CD4-positive, alpha-beta T cell treated with Interleukin-4 for 4 hours (primary cell): Measurements from ENCODE around the gene CBLN2.

Experiments used
- DNase-seq: peaks from one replicate; pipeline ENCODE4 v3.0.0-alpha.2; 2020

CBLN2 gene

DNA sequence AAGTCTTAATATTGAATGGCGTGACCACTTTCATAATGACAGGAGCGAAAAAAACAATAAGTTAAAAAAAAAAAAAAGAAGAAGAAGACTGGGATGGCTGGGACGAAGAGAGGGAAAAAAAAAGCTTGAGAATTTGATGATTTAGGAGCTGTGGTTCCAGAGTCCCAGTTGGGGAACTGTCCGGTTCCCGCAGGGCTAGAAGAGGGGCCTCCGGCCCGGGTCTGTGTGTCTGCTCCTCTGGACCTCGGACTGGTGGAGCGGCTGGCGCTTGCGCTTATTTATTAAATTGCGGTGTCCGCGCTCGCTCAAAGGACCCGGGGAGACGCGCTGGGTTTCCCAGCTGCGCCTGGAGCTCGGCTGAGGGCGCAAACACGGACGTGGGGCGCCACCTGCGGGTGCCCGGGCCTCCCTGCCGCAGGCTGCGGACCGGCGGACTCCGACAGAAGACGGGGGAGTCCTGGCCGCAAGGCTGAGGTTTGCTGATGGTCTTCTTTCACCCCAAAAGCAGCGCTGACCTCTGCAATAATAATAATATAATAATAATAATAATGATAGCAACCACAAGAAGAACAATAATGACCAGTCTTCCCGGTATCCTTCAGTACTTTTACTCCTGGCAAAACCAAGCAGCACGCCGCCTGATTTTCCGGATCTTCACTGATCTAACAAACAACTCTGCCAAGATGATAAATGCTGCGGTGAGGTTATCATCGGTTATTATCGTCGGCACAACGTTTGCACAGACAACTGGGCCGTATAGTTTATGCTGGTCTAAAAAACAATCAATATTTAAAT lies at the start of gene CBLN2:
CBLN2 (minus strand) TSS at position 251 of the 795 bp plus-strand sequence. CDS start 2,182 bp downstream, outside the sequence.
- DNase-seq, result no peak

DNA sequence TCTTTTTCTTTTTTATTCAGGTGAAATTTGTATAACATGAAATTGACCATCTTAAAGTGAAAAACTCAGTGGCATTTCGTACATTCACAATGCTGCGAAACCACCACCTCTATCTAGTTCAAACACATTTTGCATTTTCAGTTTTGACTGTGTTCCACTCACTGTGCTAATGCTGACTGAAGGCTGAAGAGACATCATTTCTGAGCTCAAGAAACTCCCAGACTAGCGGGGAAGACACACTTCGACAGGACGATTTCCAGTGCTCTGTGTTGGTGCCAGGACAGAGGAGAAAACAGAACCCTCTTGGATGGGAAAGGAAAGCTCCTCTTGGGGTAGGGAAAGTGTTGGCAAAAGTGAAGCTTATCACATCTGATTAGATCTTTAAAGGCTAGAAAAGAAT lies 44.2 kb upstream of the CBLN2 start:
- no peak for DNase-seq

DNA sequence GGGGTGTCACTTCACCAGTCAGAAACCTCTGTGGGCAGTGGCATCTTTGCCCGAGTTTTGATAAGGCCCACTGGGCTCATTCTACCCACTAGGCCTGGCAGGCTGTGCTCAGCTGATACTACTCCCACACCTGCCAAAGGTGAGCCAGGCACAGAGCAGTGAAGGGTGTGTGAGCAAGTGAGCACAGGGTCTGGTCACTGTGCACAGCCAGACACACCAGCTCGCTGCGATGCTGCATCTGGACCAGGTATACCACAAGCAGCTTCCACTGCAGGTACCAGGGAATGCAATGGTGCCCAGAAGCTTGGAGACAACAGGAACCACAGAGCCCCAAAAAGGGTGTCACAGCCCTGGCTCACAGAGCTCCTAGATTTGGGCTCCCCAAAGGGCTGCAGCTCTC lies 40.6 kb upstream of the CBLN2 start:
- no peak for DNase-seq

DNA sequence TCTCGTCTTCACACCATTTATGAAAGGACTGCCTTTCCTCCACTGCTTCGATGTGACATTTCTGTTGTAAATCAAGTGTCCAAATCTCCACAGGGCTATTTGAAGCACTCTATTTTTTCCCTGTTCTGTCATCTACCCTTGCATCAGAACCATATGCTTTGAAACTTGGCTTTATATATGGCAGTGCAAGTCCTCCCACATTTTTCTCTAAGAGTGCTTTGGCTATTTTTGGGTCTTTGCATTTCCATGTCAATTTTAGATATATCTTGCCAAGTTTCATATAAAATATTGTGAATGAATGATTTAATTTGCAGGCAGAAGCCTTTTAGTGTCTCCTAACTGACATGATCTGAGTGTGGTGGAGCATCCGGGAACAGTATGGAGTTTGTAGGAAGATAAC lies 37.8 kb upstream of the CBLN2 start:
- no peak for DNase-seq

DNA sequence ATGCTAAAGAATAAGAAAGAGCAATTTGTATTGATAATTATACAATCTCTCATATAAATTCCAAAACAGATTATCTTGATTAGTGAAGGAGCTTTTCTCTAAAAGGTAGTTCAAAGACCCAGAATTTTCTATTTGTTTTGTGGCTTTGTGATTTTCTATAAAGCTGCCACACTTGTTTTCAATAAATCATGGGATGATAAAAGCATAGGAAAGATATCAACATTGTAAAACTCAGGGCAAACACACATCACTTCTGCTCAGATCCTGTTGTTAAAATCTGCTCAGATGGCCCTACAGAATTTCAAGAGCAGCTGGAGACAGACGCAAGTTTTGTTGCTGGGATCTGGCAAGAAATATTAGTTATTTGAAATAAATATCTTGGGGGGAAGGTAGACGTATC lies 28.8 kb upstream of the CBLN2 start:
- no peak for DNase-seq

DNA sequence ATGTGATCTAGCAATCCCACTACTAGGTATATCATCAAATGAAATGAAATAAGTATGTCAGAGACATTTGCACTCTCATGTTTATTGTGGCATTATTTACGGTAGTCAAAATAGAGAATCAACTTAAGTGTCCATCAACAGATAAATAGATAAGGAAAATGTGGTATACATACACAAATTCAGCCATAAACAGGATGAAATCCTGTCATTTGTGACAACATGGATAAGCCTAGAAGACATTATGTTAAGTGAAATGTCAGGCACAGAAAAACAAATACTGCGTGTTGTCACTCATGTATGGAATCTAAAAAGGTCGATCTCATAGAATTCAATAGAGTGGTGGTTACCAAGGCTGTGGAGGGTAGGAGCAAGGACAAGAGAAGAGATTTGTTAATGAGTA lies 22.1 kb upstream of the CBLN2 start:
- DNase-seq, result no peak

DNA sequence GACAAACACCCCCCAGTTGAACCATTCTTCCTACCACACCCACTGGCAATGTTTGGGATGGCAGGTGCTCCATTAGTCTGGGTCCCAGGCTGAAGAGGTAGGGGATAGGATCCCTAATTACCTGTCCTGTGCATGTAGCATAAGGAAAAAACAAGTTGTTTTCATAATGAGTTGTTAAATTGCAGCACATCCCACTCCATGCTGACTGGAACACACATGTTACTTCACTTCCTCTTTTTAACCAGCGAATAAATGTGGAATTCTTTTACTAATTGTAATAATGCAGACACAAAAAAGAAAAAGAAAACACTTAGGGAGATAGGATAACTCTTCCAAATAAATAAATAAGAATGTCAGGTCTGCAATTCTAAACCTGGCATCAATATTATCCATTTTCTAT lies 11.8 kb upstream of the CBLN2 start:
- no peak for DNase-seq

DNA sequence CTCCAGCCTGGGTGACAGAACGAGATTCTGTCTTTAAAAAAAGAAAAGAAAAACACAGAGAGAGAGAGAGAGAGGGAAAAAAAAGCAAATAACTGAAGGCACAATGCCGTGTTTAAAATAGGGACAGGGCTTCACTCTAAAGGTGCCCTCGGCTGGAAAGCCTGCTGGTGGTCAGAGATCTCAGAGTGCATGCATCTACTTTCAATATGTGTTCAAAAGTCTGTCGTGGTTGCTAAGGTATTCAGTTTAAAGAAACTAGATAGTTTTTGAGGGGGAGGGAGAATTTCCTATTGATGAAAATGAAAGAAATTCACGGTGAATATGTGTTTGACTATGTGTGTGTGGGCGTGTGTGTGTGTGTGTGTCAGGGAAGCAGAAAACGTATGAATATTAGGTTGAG lies 11.0 kb upstream of the CBLN2 start:
- DNase-seq, result no peak

DNA sequence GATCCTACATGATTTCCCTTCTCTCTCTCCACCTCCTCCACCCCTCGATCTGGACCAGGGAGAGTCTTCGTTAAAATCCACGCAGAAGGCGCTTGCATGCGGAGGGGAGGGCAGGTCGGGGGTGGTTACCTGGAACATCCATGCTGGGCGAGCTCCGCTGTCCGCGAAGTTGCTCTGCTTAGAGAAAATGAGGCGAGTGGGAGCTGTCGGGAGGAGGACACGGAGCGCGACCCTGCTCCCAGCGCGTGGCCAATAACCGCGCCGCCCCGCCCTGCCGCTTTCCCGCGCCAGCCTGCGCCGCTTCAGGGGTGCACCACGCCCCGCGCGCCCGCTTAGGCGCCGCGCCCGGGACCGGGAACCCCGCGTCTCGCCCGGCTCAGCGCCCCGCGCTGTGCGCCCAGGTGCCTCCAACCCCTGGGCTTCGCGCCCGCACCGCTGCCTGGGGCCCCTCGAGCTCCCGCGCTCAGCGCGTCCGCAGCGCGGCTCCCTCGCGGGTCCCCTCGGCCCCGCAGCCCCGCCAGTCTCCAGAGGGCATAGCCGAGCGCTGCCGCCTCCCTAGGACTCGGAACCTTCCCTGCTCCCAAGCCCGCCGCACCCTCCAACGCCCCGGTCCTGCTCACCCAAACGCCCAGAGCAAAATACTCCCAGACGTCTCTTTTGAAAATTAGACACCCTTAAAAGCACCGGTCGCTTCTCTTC lies 636 bp downstream of the CBLN2 start:
- no peak for DNase-seq

DNA sequence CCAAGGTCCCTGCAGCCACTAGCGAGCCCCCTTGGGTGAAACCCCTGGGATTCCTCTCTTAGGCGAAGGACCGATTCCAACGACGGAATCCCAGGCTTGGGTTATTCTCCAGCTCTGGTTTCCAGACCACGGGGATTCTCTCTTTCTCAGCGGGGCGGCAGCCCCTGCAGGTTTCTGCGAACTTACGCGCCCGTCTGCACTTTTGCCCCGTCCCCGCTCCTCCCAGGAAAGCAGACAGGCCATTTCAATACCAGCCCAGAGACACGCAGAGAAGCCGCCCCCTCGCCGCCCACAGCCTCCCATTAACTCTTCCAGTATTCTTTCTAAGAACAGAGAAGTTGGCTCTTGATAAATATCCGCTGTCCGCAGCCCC lies 1.2 kb downstream of the CBLN2 start:
- no peak for DNase-seq

DNA sequence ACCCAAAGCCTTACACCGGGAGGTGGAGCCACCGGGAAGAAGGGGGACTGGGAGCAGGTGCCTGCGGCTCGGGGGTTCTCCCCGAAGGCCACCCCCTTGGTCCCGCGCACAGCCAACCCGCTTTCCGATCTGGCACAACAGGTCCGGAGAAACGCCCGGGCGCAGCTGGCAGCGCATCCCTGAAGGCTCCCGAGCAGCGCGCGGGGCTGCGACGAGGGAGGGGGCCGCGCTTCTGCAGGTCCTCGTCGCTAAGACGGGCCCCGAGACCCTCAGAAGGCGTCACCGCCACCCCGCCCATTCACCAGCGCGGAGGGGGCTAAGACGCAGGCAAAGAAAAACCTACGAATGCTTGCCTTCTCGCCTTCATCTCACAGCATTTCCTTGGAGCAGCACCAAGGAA lies 1.8 kb downstream of the CBLN2 start:
- DNase-seq, result no peak

DNA sequence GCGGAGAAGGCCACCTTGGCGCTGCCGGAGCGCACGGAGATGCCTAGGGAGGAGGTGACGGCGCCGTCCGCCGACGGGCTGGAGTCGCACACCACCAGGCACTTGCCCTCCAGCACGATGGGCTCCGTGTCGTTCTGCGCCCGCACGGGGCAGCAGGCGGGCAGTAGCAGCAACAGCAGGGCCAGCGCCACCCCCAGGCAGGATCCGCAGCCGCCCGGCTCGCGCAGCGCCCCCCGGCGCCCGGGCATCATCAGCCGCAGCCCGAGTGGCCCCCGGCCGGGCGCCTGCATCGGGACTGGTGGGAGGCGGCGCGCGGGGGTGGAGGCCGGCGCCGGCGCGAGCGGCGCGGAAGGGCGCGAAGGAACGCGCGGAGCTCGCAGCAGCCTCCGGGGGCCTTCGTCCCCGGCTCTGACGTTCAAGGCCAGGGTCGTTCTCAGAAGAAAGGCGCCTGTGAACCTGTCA lies 2.2 kb downstream of the CBLN2 start:
- DNase-seq, result no peak

DNA sequence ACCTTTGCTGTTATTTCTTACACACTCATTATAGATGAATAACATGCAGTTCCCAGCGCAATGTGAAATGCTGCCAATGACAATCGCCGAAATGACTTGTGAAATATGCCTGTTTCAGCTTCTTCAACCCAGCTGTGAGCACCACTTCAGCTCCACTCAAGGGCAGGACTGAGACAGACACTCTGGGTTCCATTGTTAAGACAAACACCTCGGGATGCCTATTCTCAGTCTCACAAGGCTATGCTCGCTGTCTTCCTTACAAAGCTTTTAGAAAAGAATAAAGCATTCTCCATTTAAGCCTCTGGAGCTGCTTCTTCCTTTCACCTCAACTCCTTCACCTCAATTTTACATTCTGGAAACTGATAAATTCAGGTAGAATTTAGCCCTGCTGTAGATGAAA lies 4.2 kb downstream of the CBLN2 start:
- DNase-seq, result no peak

DNA sequence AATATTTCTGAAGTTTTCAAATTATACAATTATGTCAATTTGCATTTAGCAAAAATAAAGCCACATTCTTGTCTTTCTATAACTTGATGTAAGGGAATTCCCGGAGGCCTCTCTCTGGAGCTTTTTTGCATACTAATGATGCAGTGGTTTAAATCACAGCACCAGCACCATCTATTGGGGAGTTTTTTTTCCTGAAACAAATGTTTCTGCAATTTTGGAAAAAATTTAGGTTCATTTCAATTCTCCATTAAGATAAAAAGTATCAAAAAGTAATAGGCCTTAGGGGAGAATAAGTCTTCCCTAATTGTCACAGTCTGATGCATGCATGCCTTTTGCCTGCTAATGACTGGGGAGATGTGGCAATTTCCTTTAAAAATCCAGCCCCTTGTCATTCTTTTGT lies 13.5 kb downstream of the CBLN2 start:
- no peak for DNase-seq

DNA sequence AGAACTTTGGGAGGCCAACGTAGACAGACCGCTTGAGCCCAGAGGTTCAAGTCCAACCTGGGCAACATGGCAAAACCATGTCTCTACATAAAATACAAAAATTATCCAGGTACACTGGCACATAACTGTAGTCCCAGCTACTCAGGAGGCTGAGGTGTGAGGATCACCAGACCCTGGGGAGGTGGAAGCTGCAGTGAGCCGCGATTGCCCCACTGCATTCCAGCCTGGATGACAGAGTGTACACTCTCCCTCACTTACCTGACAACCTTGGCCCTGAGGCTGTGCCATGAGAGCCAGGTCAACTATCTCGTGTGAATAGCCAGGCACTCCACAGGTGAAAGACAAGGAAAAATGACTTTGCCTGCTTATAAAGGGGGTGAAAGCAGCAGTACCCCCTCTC lies 39.3 kb downstream of the CBLN2 start:
- DNase-seq, result no peak

DNA sequence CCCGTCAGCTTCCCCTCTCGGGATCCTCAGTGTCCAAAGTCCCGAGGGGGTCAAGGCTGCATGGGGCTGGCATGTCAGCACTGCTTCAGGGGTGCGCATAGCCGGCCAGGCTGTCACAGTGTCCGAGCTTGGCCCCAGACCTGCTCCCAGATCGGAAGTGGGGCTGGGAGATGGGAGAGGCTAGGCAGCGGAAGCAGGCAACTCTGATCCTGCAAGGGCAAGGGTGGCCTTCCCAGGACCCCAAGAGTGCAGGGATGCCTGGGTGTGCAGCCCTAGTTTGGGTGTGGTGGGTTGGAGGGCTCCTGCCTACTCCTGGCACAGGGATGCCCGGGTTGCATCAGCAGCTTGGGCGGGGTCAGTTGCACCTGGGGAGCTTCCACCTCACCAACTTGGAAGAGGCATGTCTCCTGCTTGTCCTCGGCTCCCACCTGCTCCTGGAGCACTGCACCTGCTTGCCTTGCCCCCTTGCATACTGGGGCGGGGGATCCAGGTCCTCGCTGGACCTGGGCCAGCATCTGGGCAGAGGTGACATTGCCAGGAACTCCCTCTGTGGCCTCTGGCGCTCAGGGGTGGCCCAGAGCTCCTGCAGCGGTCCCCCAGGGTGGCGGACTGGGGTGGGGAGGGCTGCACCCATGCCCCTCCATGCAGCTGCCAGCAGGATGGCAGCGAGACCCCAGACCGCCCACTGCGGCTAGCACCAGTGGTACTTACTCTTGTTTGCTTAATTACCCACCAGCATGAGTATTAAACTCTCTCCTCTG lies 41.3 kb downstream of the CBLN2 start:
- no peak for DNase-seq

DNA sequence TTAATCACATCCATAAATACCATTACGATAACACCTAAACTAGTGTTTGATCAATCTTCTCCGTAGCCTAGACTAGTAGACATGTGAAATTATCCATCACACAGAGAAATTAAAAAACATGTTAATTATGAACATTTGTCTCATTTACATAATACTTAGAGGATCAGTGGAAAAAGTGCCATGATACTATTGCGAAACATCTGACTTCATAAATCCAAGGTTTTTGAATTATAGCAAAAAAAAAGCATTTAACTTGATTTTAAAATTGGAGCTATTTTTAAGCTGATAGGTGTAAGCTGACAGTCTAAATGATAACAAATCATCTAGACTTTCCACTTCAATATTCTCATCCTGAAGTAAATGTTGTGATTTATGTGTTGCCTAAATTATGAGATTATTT lies 51.6 kb downstream of the CBLN2 start:
- DNase-seq, result no peak
